HEK293 (cell line): ENCODE results near the gene SNTG2.

Experiments used
- CTCF ChIA-PET: fragments of 350-600 bp; formaldehyde crosslinking; extraction: SDS; loops from one replicate; lab custom pipeline; 2021; ENCODE audit warnings: antibody characterized with exemption; lab: Yijun Ruan, JAX
- POLR2A ChIA-PET: fragments of 300-600 bp; formaldehyde crosslinking; extraction: SDS; loops from one replicate; lab custom pipeline; 2020; ENCODE audit warnings: antibody characterized with exemption, inconsistent platforms; lab: Yijun Ruan, JAX
- H3K27ac ChIP-seq: fragments of 200-500 bp; sonication (Bioruptor generic); 2 replicates; pipeline ENCODE4 v1.5.1; 2014; ENCODE audit warnings: low read depth, low read length, control low read depth, inconsistent platforms; ENCODE audit errors: extremely low read depth
- H3K36me3 ChIP-seq, 2 experiments: fragments of 200-500 bp in 1 of 2; sonication (Bioruptor generic) in 1 of 2; 1 replicate in 1 of 2; 2 replicates in 1 of 2; pipeline ENCODE4 v1.5.1; 2014 to 2017; ENCODE audit warnings: inconsistent platforms in 2 of 2, low read length in 2 of 2; ENCODE audit not compliant: control insufficient read depth in 2 of 2, insufficient read depth in 1 of 2
- H3K4me1 ChIP-seq: fragments of 200-500 bp; sonication (Bioruptor generic); 2 replicates; pipeline ENCODE4 v1.5.1; 2014; ENCODE audit warnings: mild to moderate bottlenecking, low read length, inconsistent platforms; ENCODE audit not compliant: control insufficient read depth, insufficient read depth
- H3K4me3 ChIP-seq: 2 replicates; pipeline ENCODE4 v1.5.1; 2011; ENCODE audit warnings: low read depth, mild to moderate bottlenecking, control low read depth, low read length, moderate library complexity
- H3K9me3 ChIP-seq: fragments of 200-500 bp; sonication (Bioruptor generic); 2 replicates; pipeline ENCODE4 v1.5.1; 2014; ENCODE audit warnings: low read depth, low read length, inconsistent platforms; ENCODE audit not compliant: control insufficient read depth, insufficient read depth
- ATF2 ChIP-seq: fragments of 450-650 bp; formaldehyde crosslinking; IDR thresholded peaks from 2 replicates; pipeline ENCODE4 v1.5.1; 2016; ENCODE audit warnings: missing biosample characterization, missing genetic modification characterization, low read depth
- GFI1B ChIP-seq: fragments of 450-650 bp; formaldehyde crosslinking; IDR thresholded peaks from 2 replicates; pipeline ENCODE4 v1.5.1; 2016; ENCODE audit warnings: missing biosample characterization, missing genetic modification characterization
- GLI2 ChIP-seq: fragments of 450-650 bp; formaldehyde crosslinking; IDR thresholded peaks from 2 replicates; pipeline ENCODE4; 2017; ENCODE audit warnings: missing biosample characterization, missing genetic modification characterization, low read depth, borderline replicate concordance
- HIC1 ChIP-seq: fragments of 450-650 bp; formaldehyde crosslinking; IDR thresholded peaks from 2 replicates; pipeline ENCODE4 v1.5.1; 2016; ENCODE audit warnings: missing biosample characterization, missing genetic modification characterization
- PRDM6 ChIP-seq: fragments of 450-650 bp; formaldehyde crosslinking; IDR thresholded peaks from 2 replicates; pipeline ENCODE4 v1.5.1; 2017; ENCODE audit warnings: missing biosample characterization, missing genetic modification characterization
- YY1 ChIP-seq: fragments of 450-650 bp; formaldehyde crosslinking; IDR thresholded peaks from 2 replicates; pipeline ENCODE4 v1.5.1; 2018; ENCODE audit warnings: missing biosample characterization, missing genetic modification characterization
- ZNF146 ChIP-seq: fragments of 450-650 bp; formaldehyde crosslinking; IDR thresholded peaks from 2 replicates; pipeline ENCODE4 v1.5.1; 2016; ENCODE audit warnings: missing biosample characterization, missing genetic modification characterization
- ZNF214 ChIP-seq: fragments of 450-650 bp; formaldehyde crosslinking; IDR thresholded peaks from 2 replicates; pipeline ENCODE4 v1.5.1; 2017; ENCODE audit warnings: missing biosample characterization, mild to moderate bottlenecking, missing genetic modification characterization, borderline replicate concordance
- ZNF26 ChIP-seq: fragments of 450-650 bp; formaldehyde crosslinking; IDR thresholded peaks from 2 replicates; pipeline ENCODE4 v1.5.1; 2016; ENCODE audit warnings: missing biosample characterization, missing genetic modification characterization
- ZNF324 ChIP-seq: fragments of 450-650 bp; formaldehyde crosslinking; IDR thresholded peaks from 2 replicates; pipeline ENCODE4 v1.5.1; 2016; ENCODE audit warnings: missing biosample characterization, missing genetic modification characterization
- ZNF423 ChIP-seq: fragments of 450-650 bp; formaldehyde crosslinking; IDR thresholded peaks from 2 replicates; pipeline ENCODE4 v1.5.1; 2016; ENCODE audit warnings: missing biosample characterization, missing genetic modification characterization
- ZNF513 ChIP-seq: fragments of 450-650 bp; IDR thresholded peaks from 2 replicates; pipeline ENCODE4 v1.5.1; 2018; ENCODE audit warnings: missing biosample characterization, missing genetic modification characterization
- ZNF529 ChIP-seq: fragments of 450-650 bp; formaldehyde crosslinking; IDR thresholded peaks from 2 replicates; pipeline ENCODE4 v1.5.1; 2017; ENCODE audit warnings: missing genetic modification characterization, missing biosample characterization; ENCODE audit not compliant: insufficient replicate concordance
- ZNF544 ChIP-seq: fragments of 450-650 bp; formaldehyde crosslinking; IDR thresholded peaks from 2 replicates; pipeline ENCODE4 v1.5.0; 2017; ENCODE audit warnings: missing biosample characterization, missing genetic modification characterization
- ZNF558 ChIP-seq: fragments of 450-650 bp; formaldehyde crosslinking; IDR thresholded peaks from 2 replicates; pipeline ENCODE4 v1.5.1; 2016; ENCODE audit warnings: missing biosample characterization, missing genetic modification characterization
- ZNF561 ChIP-seq: fragments of 450-650 bp; IDR thresholded peaks from 2 replicates; pipeline ENCODE4 v1.5.1; 2018; ENCODE audit warnings: missing biosample characterization, missing genetic modification characterization, borderline replicate concordance
- ZNF571 ChIP-seq: fragments of 450-650 bp; formaldehyde crosslinking; IDR thresholded peaks from 2 replicates; pipeline ENCODE4 v1.5.0; 2017; ENCODE audit warnings: missing biosample characterization, missing genetic modification characterization
- ZNF645 ChIP-seq: fragments of 450-650 bp; formaldehyde crosslinking; IDR thresholded peaks from 2 replicates; pipeline ENCODE4; 2016; ENCODE audit warnings: missing biosample characterization, missing genetic modification characterization
- ZNF704 ChIP-seq: fragments of 450-650 bp; formaldehyde crosslinking; IDR thresholded peaks from 2 replicates; pipeline ENCODE4 v1.5.1; 2016; ENCODE audit warnings: missing biosample characterization, missing genetic modification characterization
- ZNF843 ChIP-seq: fragments of 450-650 bp; formaldehyde crosslinking; IDR thresholded peaks from 2 replicates; pipeline ENCODE4 v1.5.1; 2016; ENCODE audit warnings: missing biosample characterization, missing genetic modification characterization

Gene SNTG2

GRCh38 chr2:1219901-1220573 is 269.4 kb downstream of the SNTG2 start:
- no peaks in the 10 kb centered on the region for H3K36me3 ChIP-seq
- TF ChIP-seq ZNF704 (tag by site-specific recombination) (no peak), ZNF571 (tag by site-specific recombination) (no peak), ZNF324 (no peak), ZNF558 (tag by site-specific recombination) (no peak), ZNF544 (tag by site-specific recombination) (no peak), ZNF423 (tag by site-specific recombination) (no peak), ZNF561 (tag by site-specific recombination) (no peak), GLI2 (no peak), ATF2 (no peak), YY1 (tag by site-specific recombination) (no peak)
- no peaks in the 10 kb centered on the region for H3K4me1 ChIP-seq
- no peak overlapping the region for H3K4me3 ChIP-seq
- ChIA-PET POLR2A (no interaction called here), CTCF (no interaction called here)
- H3K9me3 ChIP-seq: no peaks in the 10 kb centered on the region
- H3K27ac ChIP-seq: no peak overlapping the region

- Histone ChIP-seq H3K4me1 (no peaks in the 10 kb centered on the region), H3K9me3 (no peaks in the 10 kb centered on the region), H3K27ac (no peak overlapping the region), H3K36me3 (no peaks in the 10 kb centered on the region), H3K4me3 (no peak overlapping the region)
- TF ChIP-seq PRDM6 (tag by site-specific recombination): no peak
- no peak for TF ChIP-seq ZNF26
- no peak for TF ChIP-seq ZNF645 (tag by site-specific recombination)
- no peak for TF ChIP-seq HIC1 (tag by site-specific recombination)
- no peak for TF ChIP-seq ZNF843 (tag by site-specific recombination)
- TF ChIP-seq GFI1B (tag by site-specific recombination): no peak
- no peak for TF ChIP-seq ZNF529
- no peak for TF ChIP-seq ZNF513 (tag by site-specific recombination)
- no peak for TF ChIP-seq ZNF214 (tag by site-specific recombination)
- no peak for TF ChIP-seq ZNF558 (tag by site-specific recombination)
- no peak for TF ChIP-seq ZNF146
- ChIA-PET CTCF (interaction anchor here (0.7 kb wide), 1 partner anchor 13 kb away, joined by 3 read pairs; no protein-coding TSS in a partner anchor), POLR2A (no interaction called here)
Observed at GRCh38 chr2:1222056-1222455, 271.4 kb downstream of the SNTG2 start.
